Lung (tissue), 12 donors: Measurements from ENCODE around the gene OR2B6. TPM values are rescaled to one million over a fixed set of nuclear protein-coding genes. Genes with fewer than 3 reads are reported as not detected.

Experiments
- ATAC-seq: fragments of 200-7000 bp; cut with Tn5 transposase; one replicate; pipeline ENCODE4 v1.9.1; 2020; ENCODE audit warnings: moderate number of reproducible peaks; ENCODE audit not compliant: insufficient read depth, low FRiP score
- DNase-seq, 3 donors: peaks; one replicate each; pipeline ENCODE4 v3.0.0-alpha.2; 2013 to 2017
- H3K27ac ChIP-seq, 2 donors: one replicate each; pipeline ENCODE4 v1.5.1; 2013; ENCODE audit warnings: mild to moderate bottlenecking in 2 of 2, moderate library complexity in 2 of 2, control low read depth in 1 of 2, inconsistent platforms in 1 of 2, low read depth in 1 of 2, low read length in 1 of 2
- H3K27me3 ChIP-seq, 3 donors: one replicate each; pipeline ENCODE4 v1.5.1; 2013; ENCODE audit warnings: low read length in 2 of 3; ENCODE audit not compliant: control insufficient read depth in 3 of 3, insufficient read depth in 3 of 3
- H3K36me3 ChIP-seq, 4 donors: one replicate each; pipeline ENCODE4 v1.5.1; 2013; ENCODE audit warnings: low read length in 4 of 4, mild to moderate bottlenecking in 1 of 4, moderate library complexity in 1 of 4; ENCODE audit not compliant: control insufficient read depth in 4 of 4, insufficient read depth in 4 of 4
- H3K4me1 ChIP-seq, 5 donors: one replicate each; pipeline ENCODE4 v1.5.1; 2013; ENCODE audit warnings: low read length in 5 of 5, mild to moderate bottlenecking in 2 of 5, moderate library complexity in 1 of 5; ENCODE audit not compliant: control insufficient read depth in 5 of 5, insufficient read depth in 5 of 5
- H3K4me3 ChIP-seq: one replicate; pipeline ENCODE4 v1.5.1; 2013; ENCODE audit warnings: mild to moderate bottlenecking, control low read depth, moderate library complexity
- H3K9ac ChIP-seq, 2 donors: one replicate each; pipeline ENCODE4 v1.5.1; 2013; ENCODE audit warnings: low read length in 2 of 2, control low read depth in 1 of 2; ENCODE audit not compliant: insufficient read depth in 1 of 2
- H3K9me3 ChIP-seq, 4 donors: one replicate each; pipeline ENCODE4 v1.5.1; 2013; ENCODE audit warnings: low read length in 3 of 4, mild to moderate bottlenecking in 1 of 4, moderate library complexity in 1 of 4; ENCODE audit not compliant: control insufficient read depth in 4 of 4, insufficient read depth in 3 of 4
- CTCF ChIP-seq: IDR thresholded peaks from 2 replicates; pipeline ENCODE4 v1.5.1; 2012; ENCODE audit warnings: mild to moderate bottlenecking; ENCODE audit errors: control extremely low read depth, extremely low read depth
- WGBS, 2 donors: extraction: QIAGEN DNeasy Blood & Tissue Kit; methylation state at CpG; one replicate each; pipeline ENCODE4 v1.1.7; 2013; 5-methylcytosine and 5-hydroxymethylcytosine counted together
- polyA plus RNA-seq, 2 donors: library from polyadenylated mRNA; stranded (reverse); fragments of 200-250 nt; gene quantifications; one replicate each; pipeline ENCODE4 v1.2.1, GENCODE V29; 2013
- total RNA-seq, 2 donors: library from RNA; depleted of rRNA in 1 of 2; stranded (reverse); fragments of >200 nt in 1 of 2; gene quantifications; one replicate each; pipeline ENCODE4 v1.2.1, GENCODE V29; 2014 to 2021
- donor health status: control.
- donor health status: control.
- donor health status: Bipolar disorder and iron deficiency.
- donor health status: healthy.
- donor health status: DM: yes; HTN: yes; CAD: no.

The OR2B6 gene
- total and polyA plus RNA-seq, 4 donors: not detected

- Histone ChIP-seq H3K27ac (no peak overlapping the region), H3K36me3 (no peaks in the 10 kb centered on the region), H3K9ac (no peak overlapping the region), H3K4me3 (no peak overlapping the region), H3K4me1 (no peaks in the 10 kb centered on the region), H3K27me3 (peaks cover 0 to 7% (median 0%) of the 10 kb centered on the region in 3 donors), H3K9me3 (peaks cover 0 to 6% (median 0%) of the 10 kb centered on the region in 4 donors)
- WGBS, 2 donors: 71 to 86% methylated on average over 3 of the region's 3 CpGs
- ATAC-seq (no peak), DNase-seq (no peak)
- no peak for TF ChIP-seq CTCF
These were observed 5.5 kb downstream of the OR2B6 start for GRCh38 chr6:27962506-27962905.

- H3K4me1 ChIP-seq: no peaks in the 10 kb centered on the region
- TF ChIP-seq CTCF: no peak
- peaks cover 0 to 9% (median 0%) of the 10 kb centered on the region in 4 donors for H3K9me3 ChIP-seq
- 90% methylated on average over 4 of the region's 4 CpGs for WGBS, 2 donors
- H3K9ac ChIP-seq: no peak overlapping the region
- no peak overlapping the region for H3K4me3 ChIP-seq
- H3K36me3 ChIP-seq: no peaks in the 10 kb centered on the region
- DNase-seq (no peak), ATAC-seq (no peak)
- H3K27me3 ChIP-seq: no peaks in the 10 kb centered on the region
- no peak overlapping the region for H3K27ac ChIP-seq
These were observed 9.0 kb downstream of the OR2B6 start for GRCh38 chr6:27966044-27966443.

- Histone ChIP-seq H3K27ac (no peak overlapping the region), H3K36me3 (no peaks in the 10 kb centered on the region), H3K27me3 (no peaks in the 10 kb centered on the region), H3K4me1 (no peaks in the 10 kb centered on the region), H3K9ac (no peak overlapping the region), H3K4me3 (no peak overlapping the region), H3K9me3 (peaks cover 0 to 9% (median 0%) of the 10 kb centered on the region in 4 donors)
- no peak for TF ChIP-seq CTCF
- WGBS, 2 donors: 94 to 95% methylated on average over 23 of the region's 23 CpGs
- DNase-seq (no peak), ATAC-seq (no peak)
These were observed 9.9 kb downstream of the OR2B6 start for GRCh38 chr6:27966816-27967426.

- Histone ChIP-seq H3K9ac (no peak overlapping the region), H3K4me1 (no peaks in the 10 kb centered on the region), H3K4me3 (no peak overlapping the region), H3K9me3 (peaks cover 0 to 9% (median 0%) of the 10 kb centered on the region in 4 donors), H3K36me3 (no peaks in the 10 kb centered on the region), H3K27me3 (peaks cover 0 to 2% (median 0%) of the 10 kb centered on the region in 3 donors), H3K27ac (no peak overlapping the region)
- ATAC-seq: no peak
- DNase-seq: no peak
- no peak for TF ChIP-seq CTCF
- WGBS, 2 donors: 84 to 88% methylated on average over 2 of the region's 2 CpGs
These were observed 13.4 kb downstream of the OR2B6 start for GRCh38 chr6:27970444-27970843.
